Measurements from ENCODE around the gene FECH.

Gene FECH

GRCh38 chr18:57583297-57583835, 3.1 kb downstream of the FECH start:
- no peak for DNase-seq (ENCODE audit: low read depth)
- TF ChIP-seq CTCF (conservative IDR thresholded peaks at IDR 0.05; ENCODE audit: control insufficient read depth, insufficient read depth, low read depth, low read length): no peak
- H3K4me3 ChIP-seq (ENCODE audit: control insufficient read depth, low read depth, low read length): no peak overlapping the region

GRCh38 chr18:57581301-57581934, 5.1 kb downstream of the FECH start:
- TF ChIP-seq CTCF (conservative IDR thresholded peaks at IDR 0.05; ENCODE audit: control insufficient read depth, insufficient read depth, low read depth, low read length): no peak
- no peak overlapping the region for H3K4me3 ChIP-seq (ENCODE audit: control insufficient read depth, low read depth, low read length)
- DNase-seq (ENCODE audit: low read depth): no peak

GRCh38 chr18:57579934-57580333, 6.6 kb downstream of the FECH start:
- no peak for DNase-seq (ENCODE audit: low read depth)
- H3K4me3 ChIP-seq (ENCODE audit: control insufficient read depth, low read depth, low read length): no peak overlapping the region
- TF ChIP-seq CTCF (conservative IDR thresholded peaks at IDR 0.05; ENCODE audit: control insufficient read depth, insufficient read depth, low read depth, low read length): no peak

GRCh38 chr18:57576316-57576715, 10.2 kb downstream of the FECH start:
- no peak for TF ChIP-seq CTCF (conservative IDR thresholded peaks at IDR 0.05; ENCODE audit: control insufficient read depth, insufficient read depth, low read depth, low read length)
- DNase-seq (ENCODE audit: low read depth): no peak
- H3K4me3 ChIP-seq (ENCODE audit: control insufficient read depth, low read depth, low read length): no peak overlapping the region

GRCh38 chr18:57575542-57575941, 11.0 kb downstream of the FECH start:
- DNase-seq (ENCODE audit: low read depth): no peak
- TF ChIP-seq CTCF (conservative IDR thresholded peaks at IDR 0.05; ENCODE audit: control insufficient read depth, insufficient read depth, low read depth, low read length): no peak
- no peak overlapping the region for H3K4me3 ChIP-seq (ENCODE audit: control insufficient read depth, low read depth, low read length)

GRCh38 chr18:57574866-57575265, 11.6 kb downstream of the FECH start:
- H3K4me3 ChIP-seq (ENCODE audit: control insufficient read depth, low read depth, low read length): no peak overlapping the region
- TF ChIP-seq CTCF (conservative IDR thresholded peaks at IDR 0.05; ENCODE audit: control insufficient read depth, insufficient read depth, low read depth, low read length): no peak
- DNase-seq (ENCODE audit: low read depth): no peak
